CD4-positive, alpha-beta T cell treated with Interleukin-6 for 4 hours (primary cell): Measurements from ENCODE around the gene RDX.
"Not testable (repeated sequence)": the region's sequence is repeated elsewhere in the genome, so short reads cannot be mapped to it uniquely, and the experiment has no call there.

Experiments used
- DNase-seq: peaks from one replicate; pipeline ENCODE4 v3.0.0-alpha.2; 2020; ENCODE audit warnings: mixed read lengths

Gene RDX

DNA sequence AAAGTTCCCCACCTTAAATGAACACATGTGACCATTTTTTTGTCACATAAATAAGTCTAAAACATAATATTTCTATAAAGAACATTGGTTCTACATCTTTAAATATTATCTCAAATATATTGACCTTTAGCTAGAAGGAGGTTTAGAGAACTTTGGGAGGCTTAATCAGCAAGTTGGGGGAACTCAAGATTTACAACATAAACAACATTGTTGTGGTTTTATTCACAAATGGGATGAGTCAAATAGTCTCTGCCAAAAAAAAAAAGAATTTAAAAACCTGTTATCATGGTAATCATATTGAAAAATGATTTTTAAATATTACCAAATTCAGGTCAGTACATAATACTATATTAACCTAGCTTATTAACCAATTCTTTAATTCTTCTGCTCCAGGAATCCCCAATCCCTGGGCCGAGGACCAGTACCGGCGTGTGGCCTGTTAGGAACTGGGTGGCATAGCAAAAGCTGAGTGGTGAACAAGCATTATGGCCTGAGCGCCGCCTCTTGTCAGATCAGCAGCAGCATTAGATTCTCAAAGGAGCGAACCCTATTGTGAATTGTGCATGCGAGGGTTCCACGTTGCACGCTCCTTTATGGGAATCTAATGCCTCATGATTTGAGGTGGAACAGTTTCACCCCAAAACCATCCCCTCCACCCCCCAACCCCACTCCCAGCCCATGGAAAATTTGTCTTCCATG is 98.2 kb downstream of the RDX start:
- no peak for DNase-seq

DNA sequence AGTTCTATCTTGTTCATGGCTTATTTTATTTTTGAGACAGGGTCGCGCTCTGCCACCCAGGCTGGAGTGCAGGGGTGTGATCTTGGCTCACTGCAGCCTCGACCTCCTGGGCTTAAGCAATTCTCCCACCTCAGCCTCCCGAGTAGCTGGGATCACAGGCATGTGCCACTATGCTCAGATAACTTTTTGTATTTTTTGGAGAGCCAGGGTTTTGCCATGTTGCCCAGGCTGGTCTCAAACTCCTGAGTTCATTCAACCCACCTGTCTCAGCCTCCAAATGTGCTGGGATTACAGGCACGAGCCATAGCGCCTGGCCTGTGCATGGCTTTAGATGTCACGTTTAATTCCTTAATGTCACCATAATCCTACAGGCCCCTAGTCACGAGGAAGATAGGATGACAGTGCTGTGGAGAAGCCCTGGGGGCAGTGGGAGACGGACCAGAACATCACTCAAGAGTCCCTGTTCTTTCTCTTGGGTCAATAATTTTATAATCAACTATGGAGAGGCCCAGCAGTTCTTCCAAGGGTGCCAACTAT is 99.5 kb downstream of the RDX start:
- DNase-seq: no peak

DNA sequence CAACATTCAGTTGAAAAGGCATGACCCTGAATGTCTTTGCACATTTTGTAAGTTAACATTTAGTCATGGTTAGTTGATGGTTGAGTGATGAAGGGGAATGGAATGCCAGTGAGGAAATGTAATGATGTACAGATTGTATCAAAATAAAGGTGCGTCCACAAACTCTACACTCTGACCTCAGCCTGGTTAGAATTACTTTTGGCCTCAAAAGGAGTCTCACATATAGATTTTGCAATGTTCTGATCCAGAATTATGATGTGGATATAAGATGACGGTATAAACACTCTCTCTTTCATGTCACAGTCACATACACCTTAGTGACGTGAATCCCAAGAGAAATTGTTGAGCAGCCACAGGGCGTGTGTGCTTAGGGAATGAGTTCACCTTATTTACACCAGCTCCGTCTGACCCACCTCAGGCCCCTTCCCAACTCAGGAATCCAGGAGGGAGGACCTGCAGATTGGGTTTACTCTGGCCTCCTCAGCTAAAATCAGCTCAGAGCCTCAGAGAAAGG is 100.1 kb downstream of the RDX start:
- DNase-seq: no peak

DNA sequence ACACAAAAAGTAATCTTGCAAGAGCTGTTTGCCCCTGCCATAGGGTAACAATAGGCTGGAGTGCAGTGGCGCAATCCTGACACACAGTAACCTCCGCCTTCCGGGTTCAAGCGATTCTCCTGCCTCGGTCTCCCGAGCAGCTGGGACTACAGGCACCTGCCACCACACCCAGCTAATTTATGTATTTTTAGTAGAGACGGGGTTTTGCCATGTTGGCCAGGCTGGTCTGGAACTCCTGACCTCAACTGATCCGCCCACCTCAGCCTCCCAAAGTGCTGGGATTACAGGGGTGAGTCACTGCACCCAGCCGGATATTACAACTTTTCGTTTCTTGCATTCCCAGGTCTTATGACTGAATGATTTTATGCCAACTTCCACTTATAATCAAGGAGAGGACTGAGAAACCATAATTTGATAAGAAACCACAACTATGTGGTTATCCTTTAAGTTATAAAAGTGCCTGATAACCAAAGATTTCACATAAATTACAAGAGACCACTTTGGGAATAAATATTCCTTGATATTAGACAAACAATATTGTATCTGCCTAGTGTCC is 102.1 kb downstream of the RDX start:
- not testable (repeated sequence) for DNase-seq

DNA sequence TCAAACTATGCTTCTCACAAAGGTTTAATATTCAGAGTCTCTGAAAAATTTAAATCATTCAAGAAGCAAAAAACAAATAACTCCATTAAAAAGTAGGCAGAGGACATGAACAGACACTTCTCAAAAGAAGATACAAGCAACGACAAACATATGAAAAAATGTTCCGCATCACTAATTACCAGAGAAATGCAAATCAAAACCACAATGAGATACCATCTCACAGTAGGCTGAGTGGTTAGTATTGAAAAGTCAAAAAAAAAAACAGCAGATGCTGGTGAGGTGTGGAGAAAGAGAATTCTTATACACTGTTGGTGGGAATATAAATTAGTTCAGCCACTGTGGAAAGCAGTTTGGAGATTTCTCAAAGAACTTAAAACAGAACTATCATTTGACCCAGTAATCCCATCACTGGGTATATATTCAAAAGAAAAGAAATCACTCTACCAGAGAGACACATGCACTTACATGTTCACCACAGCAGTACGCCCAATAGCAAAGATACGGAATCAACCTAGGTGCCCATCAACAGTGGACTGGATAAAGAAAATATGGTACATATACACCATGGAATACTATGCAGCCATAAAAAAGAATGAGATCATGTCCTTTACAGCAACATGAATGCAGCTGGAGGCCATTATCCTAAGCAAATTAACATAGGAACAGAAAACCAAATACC is 103.7 kb downstream of the RDX start:
- DNase-seq: not testable (repeated sequence)

DNA sequence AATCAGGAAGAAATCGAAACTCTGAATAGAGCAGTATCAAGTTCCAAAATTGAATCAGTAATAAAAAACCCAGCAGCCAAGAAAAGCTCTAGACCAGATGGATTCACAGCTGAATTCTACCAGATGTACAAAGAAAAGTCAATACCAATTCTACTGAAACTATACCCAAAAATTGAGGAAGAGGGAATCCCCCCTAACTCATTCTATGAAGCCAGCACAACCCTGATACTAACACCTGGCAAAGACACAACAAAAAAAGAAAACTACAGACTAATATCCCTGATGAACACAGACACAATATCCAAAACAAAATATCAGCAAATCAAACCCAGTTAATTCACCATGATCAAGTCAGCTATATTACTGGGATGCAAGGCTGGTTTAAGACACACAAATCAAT is 105.5 kb downstream of the RDX start:
- DNase-seq: no peak

DNA sequence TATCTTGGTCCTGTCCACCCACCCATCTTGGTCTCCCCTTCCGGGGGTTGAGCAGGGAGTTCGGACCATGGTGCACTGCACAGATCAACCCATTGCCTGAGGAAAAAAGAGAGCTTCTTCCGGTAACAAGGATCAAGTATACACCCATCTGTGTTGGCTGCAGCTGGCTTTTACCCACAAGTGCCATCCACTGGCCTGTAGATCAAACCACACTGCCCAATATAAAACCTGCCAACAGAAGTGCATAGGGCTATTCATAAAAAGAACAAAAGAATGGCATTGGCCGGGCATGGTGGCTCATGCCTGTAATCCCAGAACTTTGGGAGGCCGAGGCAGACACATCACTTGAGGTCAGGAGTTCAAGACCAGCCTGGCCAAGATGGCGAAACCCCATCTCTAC is 108.7 kb downstream of the RDX start:
- DNase-seq: no peak

DNA sequence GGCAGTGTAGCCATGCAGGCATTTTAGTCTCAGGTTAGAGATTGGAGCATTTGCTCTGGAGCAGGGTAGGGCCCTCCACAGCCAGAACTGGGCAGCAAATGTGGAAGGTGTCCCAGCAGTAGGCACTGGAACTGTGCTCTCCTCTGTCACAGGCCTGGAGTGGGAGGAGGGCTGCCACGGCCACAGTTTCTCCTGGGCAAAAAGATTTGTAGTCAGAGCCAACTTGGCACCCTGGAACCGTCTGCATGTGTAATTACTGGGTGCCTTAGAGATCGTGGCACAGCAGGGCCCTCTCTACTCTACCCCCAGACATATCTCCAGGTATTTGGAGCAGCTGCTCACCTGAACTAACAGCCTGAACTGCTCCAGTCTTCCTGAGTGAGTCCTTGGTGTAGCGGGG is 109.5 kb downstream of the RDX start:
- no peak for DNase-seq

DNA sequence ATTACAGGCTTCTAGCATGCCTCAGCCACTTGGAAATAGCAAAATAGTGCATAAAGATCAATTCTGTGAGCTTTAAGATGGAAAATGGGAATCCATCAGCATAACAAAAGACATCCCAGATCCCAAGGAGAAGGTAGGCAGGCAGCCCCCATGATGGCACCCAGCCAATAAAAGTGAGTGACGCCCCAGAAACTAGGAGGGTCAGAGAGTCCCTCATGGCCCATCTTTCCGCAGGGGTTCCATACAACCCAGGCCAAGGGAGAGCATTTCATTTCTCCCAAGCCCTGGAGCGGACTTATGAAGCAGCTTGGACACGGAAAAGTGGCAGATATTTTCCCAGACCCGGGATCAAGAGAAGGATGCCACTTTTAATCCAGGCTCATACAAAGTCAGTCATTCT is 110.0 kb downstream of the RDX start:
- no peak for DNase-seq

DNA sequence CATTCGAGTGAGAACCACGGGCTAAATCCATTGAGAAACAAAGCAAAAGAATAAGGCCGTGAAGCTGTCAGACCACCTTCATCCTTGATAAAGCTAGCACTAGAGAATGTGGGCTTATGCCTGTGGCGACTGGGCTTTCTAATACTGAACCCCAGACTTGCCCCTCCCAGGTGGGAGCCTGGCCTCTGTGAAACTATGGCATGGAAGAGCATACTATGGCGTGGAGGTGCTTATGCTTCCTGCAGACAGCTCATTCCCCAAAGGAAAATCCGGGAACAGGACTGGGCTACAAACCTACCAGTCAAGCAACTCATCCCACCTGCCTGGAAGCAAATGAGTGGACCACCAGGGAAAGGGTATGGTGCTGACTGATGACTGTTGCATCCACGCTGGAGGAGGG is 110.8 kb downstream of the RDX start:
- no peak for DNase-seq

DNA sequence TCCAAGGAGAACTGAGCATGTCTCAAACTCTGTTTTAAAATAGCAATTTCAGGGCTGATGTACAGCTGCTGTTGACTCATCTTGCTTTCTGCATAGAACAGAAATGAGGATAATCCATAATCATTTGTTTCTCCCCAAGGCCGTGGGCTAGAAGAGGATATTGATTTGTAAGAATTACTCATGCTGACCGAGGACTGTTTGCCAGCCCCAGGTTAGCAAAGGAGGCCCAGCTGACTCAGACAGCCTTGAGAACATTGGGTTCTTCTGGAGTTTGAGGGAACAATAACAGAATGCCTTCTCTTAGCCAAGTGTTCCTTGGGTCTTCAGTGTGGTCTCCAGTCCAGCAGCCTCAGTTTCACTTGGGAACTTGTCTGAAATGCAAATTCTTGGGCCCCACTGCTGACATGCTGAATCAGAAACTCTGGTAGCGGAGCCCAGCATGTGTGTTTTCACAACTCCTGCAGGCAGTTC is 111.3 kb downstream of the RDX start:
- no peak for DNase-seq

DNA sequence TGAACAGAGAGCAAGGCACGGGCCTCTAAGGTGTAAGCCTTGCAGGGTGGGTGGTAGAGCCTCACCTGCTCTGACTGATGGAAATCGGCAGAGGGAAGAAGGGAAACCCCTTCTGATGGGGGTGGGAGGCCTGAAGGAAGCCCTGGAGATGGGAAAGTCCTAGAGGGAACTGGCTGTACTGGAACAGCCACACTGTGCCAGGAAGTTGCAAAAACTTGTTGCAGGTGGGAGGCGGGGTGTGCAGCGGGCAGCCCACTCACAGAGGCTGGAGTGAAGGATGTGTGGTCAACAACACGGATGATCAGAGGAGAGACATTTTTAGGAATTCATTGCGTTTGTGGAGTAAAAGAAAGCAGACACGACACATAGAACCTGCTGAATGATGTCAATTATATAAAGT is 112.0 kb downstream of the RDX start:
- no peak for DNase-seq

DNA sequence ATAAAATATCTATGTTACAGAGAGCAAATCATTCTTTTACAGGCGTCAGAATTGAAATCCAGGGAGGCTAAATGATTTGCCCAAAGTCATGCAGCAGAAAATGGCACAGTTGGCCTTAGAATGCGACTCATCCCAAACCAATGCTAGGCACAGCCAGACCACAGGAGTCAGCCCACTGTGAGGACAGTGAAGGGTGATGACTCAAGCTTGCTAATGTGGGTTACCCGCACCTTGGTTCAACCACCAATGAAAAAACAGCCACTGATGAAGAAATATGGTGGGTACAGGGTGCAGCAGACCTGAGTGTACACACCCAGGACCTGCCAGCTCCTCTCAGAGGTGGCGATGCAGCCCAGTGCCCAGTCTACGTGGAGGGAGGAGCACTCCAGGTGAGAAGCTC is 113.5 kb downstream of the RDX start:
- no peak for DNase-seq

DNA sequence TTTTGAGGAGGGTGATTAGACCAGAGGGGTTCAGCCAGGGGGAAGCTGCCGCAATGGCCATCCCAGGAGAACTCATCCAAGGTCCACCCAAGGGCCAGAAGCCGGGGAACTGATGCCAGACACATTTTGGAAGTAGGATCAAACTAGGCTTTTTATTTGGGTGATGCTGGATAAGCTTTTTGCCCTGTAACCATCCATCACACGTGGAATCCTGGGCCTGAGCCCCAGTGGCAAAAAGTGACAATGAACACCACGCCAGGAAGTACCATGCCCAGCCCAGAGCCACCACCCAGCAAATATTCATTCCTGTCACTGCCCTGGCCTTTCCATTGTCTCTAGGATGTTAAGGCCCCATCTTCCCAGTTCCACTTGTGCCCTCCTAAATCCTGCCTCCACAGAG is 117.3 kb downstream of the RDX start:
- DNase-seq: no peak

DNA sequence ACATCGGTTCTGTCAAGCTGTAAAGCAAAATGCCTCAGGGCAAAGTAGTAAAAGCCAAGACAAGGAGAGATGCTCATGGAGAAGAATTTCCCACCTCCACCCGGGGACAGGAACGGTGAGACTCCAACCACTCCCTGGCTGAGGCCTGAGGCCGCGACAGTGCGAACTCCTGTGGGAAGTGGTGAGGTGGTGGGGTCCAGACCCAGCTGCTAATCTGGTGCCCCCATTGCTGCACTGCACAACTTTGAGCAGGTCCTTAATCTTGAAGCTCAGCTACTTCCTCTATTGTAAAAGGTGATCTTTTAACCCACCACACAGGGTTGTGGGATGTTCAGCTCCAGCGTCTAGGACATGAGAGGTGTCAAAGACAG is 119.3 kb downstream of the RDX start:
- DNase-seq: no peak

DNA sequence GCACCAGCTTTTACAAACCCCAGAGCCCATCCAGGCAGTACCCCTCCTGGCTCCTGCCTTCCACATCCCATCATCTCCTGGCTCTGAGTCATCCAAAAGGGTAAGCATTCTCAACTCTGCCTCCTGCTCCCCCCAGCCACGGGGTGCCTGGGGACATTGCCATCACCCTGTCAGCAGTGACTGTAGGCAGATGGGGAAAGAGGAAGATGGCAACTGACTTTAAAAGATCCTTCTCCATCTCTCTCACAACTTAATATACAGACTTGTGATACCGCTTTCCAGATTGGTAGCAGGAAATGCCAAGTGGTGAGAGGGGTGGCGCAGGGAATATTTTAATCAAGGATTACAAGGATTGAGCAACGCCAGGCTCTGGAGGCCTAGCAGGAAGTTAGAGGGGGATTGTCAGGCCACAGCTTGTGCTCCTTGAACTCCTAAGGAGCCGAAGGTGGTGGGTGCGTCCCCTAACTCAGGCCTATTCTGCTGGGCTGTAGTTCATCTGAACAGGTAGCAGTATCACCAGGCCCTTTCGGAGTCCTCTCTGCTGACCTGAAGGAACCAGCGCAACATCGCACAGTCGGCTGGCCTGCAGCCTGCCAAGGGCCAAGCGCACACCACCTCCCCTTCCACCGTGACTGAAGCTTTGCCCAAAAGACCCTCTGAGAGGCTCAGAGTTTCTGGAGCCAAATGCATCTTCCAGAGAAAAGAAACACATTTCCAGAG is 119.9 kb downstream of the RDX start:
- no peak for DNase-seq

DNA sequence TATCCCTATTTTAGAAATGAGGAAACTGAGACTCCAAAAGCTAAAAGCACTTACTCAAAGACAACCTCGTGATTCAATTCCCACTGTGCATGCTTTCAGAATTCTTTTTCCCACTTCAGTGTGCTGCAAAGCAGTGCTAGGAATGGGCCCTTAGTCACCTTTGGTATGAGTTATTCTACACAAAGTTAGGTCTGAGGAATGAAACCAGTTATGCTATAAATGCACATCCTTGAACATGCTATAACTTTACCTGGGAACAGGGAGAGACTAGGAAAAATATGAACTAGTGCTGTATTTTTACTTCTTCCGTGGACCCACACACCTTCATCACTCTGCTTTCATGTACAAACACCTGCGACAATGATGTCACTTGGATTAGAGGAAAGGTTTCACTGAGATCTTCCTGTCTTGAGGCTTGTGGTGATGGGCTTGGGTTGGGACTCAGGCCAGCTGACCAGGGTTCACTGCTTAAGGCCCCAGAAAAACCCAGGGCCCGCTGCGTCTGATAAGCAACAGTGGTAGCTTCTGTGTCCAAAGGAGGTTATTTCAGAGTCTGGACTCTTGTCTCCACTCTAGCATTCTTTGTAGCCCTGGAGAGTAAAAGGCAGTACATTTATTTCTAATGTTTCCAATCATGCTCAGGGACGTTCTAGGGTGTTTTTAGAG is 121.6 kb downstream of the RDX start:
- DNase-seq: no peak

DNA sequence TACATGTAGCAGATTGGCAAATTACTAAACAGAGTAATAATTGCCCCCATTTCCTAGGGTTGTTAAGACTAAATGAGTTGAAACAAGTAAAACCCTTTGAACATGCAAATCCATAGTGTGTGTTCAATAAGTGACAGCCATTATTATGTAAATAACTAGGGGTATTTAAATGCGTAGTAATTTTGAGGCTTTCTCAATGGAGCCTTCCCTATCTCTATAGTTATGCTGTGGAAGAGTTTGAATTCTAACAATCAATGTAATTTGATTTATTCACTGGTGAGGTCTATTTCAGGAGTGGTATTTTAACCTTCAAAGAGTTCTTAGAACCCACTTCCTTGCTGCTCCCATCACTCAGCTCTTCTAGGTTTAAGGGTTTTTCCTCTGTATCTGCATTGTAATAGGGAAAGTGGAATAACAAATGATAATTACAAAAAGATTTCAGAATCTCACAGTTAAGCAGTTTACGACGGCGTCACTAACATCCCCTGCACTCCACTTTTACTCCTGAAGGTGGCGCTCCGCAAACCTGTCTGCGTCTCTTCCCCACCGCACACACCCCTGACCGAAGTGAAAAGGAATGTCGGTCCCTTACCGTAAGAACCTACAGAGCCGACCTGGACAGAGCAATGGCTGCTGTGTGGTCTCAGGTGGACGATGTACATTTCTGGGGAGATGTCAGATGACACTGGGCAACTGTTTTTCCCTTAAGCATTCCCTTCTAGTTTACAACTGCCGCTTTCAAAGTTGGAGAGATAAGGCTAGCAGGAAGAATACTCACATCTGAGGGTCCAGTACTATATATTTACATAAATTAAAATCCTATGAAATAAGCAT is 122.4 kb downstream of the RDX start:
- peak; percentile 60 for DNase-seq

DNA sequence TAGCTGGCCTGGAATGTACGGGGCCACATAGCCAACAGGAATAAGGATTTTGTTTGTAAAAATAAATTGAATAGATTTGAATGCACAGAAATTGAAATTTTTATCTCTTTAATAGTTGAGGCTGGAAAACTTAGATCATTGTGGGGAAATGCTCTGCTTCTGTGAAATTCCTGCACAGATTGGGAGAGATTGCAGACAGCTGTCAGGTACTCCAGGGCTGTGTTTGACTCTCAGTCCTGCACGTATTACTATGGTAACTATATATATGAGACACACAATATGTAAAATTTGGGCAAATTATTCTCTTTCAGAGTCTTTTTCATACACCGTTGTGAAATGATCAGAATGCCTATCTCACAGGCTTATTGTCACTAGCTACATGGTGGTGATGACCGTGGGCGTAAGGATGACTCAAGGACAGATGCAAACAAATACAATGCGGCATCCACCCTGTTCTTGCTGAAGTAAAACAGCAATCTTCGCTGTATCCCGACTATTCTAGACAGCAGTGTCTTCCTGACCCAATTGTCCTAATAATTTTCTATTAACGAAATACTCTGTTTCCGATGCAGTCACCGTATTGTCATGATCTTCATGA is 123.8 kb downstream of the RDX start:
- no peak for DNase-seq

DNA sequence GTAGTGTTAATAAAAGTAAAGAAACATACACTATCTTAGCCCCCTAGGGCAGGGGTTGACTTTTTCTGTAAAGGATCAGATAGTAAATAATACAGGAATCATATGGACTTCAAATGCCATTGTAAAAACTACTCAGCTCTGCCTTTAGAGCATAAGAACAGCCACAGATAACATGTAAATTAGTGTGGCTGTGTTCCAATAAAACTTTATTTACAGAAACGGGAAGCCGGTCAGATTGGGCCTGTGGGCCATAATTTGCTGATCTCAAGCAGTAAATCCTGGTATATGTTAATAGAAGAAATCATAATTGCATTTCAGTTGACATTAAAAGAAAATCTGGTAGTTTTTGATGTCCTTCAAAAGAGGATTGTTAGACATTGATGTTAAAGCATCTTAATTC is 126.7 kb downstream of the RDX start:
- no peak for DNase-seq

DNA sequence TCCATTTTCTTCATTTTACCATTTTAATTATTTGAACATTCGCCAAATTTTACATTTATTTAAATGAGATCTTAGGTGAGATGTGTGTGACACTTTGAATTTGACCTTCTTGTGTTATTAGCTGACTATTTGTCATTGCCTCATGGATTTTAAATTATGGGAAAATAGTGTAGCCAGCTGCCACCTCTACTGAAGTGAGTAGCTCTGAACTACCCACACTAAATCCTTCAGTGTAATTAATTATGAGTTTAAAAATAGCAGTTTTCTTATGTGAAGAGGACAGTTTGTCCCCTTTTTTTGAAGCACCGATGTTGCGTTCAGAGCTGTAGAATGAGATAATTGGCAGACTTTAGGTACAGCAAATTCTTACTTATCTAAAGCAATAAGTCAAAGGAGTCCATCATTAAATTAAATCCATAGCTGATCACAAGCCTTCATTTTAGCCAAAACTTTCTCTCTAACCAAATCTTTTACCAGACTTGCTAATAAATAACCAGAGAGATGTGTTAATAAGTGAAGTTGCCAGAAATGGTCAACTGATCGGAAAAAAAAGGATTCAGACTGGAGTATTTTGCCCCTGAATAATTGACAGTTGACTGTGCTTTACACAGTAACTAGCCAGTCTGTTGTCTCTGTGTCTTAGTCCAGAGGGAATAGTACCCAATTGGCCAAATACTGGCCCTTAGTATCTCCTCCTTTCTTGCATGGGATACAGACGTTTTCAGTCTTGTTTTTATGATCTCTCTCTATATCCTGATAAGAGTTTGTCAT is 128.2 kb downstream of the RDX start:
- DNase-seq: no peak
